HepG2 (cell line): Measurements from ENCODE around the gene ZDHHC18. TPM values are rescaled to one million over a fixed set of nuclear protein-coding genes. Genes with fewer than 3 reads are reported as not detected.

Source experiments
- BCL6 ChIP-seq: IDR thresholded peaks from 2 replicates; pipeline ENCODE4 v1.6.1; 2016; ENCODE audit warnings: missing genetic modification reagents, missing compliant biosample characterization
- DMAP1 ChIP-seq: IDR thresholded peaks from 2 replicates; pipeline ENCODE4 v1.6.1; 2016
- GABPA ChIP-seq, 2 experiments: IDR thresholded peaks; 2 replicates each; pipeline ENCODE4 v1.6.1; 2011 to 2016; ENCODE audit warnings: low read depth in 2 of 2, low read length in 1 of 2, missing biosample characterization in 1 of 2, missing genetic modification characterization in 1 of 2
- GABPB1 ChIP-seq: IDR thresholded peaks from 2 replicates; pipeline ENCODE4 v1.6.1; 2016; ENCODE audit warnings: mild to moderate bottlenecking, missing genetic modification reagents, moderate library complexity, missing compliant biosample characterization
- MIXL1 ChIP-seq: IDR thresholded peaks from 2 replicates; pipeline ENCODE4 v1.6.1; 2016
- ZNF343 ChIP-seq: sonication (generic); formaldehyde crosslinking; IDR thresholded peaks from 2 replicates; pipeline ENCODE4 v1.4.0; 2020; ENCODE audit warnings: mild to moderate bottlenecking, missing genetic modification reagents
- ZNF704 ChIP-seq: sonication (generic); formaldehyde crosslinking; IDR thresholded peaks from 2 replicates; pipeline ENCODE4 v1.8.1; 2023; ENCODE audit warnings: mild to moderate bottlenecking, inconsistent platforms, moderate library complexity, missing genetic modification reagents, borderline replicate concordance
- polyA plus RNA-seq, 8 experiments: library from polyadenylated mRNA; depleted of rRNA in 3 of 8; stranded (reverse) in 7 of 8; unstranded in 1 of 8; fragments of >200 nt; fragmentation: Illumina TruSeq in 4 of 8; extraction: Trizol in 4 of 8; gene quantifications; 2 replicates each; pipeline versions ENCODE4 v1.2.1 to v1.2.3, GENCODE V29; 2011 to 2016; ENCODE audit warnings: low read depth in 4 of 8, missing spikeins in 1 of 8, mixed read lengths in 1 of 8; ENCODE audit not compliant: insufficient read depth in 1 of 8
- total RNA-seq, 5 experiments: library from RNA; depleted of rRNA; stranded (reverse); fragments of >200 nt; fragmentation: Illumina TruSeq; extraction: Trizol; gene quantifications; 2 replicates each; pipeline ENCODE4 v1.2.3, GENCODE V29; 2016; ENCODE audit warnings: low read depth in 1 of 5
- TF ChIP-seq, protein P1 (sequence below): sonication (generic); formaldehyde crosslinking; IDR thresholded peaks from 2 replicates; pipeline ENCODE4 v1.4.0; 2020; ENCODE audit warnings: missing genetic modification reagents

ZDHHC18 gene
- total and polyA plus RNA-seq, 2 of the 13 experiments (the other 11 are each of a cell fraction or from before 2014, with no cell fraction given) = 13.2 to 35.3 TPM

GRCh38 chr1:26838474-26839338 lies 12.2 kb downstream of the ZDHHC18 start (continued):
- TF ChIP-seq, protein P1, sequence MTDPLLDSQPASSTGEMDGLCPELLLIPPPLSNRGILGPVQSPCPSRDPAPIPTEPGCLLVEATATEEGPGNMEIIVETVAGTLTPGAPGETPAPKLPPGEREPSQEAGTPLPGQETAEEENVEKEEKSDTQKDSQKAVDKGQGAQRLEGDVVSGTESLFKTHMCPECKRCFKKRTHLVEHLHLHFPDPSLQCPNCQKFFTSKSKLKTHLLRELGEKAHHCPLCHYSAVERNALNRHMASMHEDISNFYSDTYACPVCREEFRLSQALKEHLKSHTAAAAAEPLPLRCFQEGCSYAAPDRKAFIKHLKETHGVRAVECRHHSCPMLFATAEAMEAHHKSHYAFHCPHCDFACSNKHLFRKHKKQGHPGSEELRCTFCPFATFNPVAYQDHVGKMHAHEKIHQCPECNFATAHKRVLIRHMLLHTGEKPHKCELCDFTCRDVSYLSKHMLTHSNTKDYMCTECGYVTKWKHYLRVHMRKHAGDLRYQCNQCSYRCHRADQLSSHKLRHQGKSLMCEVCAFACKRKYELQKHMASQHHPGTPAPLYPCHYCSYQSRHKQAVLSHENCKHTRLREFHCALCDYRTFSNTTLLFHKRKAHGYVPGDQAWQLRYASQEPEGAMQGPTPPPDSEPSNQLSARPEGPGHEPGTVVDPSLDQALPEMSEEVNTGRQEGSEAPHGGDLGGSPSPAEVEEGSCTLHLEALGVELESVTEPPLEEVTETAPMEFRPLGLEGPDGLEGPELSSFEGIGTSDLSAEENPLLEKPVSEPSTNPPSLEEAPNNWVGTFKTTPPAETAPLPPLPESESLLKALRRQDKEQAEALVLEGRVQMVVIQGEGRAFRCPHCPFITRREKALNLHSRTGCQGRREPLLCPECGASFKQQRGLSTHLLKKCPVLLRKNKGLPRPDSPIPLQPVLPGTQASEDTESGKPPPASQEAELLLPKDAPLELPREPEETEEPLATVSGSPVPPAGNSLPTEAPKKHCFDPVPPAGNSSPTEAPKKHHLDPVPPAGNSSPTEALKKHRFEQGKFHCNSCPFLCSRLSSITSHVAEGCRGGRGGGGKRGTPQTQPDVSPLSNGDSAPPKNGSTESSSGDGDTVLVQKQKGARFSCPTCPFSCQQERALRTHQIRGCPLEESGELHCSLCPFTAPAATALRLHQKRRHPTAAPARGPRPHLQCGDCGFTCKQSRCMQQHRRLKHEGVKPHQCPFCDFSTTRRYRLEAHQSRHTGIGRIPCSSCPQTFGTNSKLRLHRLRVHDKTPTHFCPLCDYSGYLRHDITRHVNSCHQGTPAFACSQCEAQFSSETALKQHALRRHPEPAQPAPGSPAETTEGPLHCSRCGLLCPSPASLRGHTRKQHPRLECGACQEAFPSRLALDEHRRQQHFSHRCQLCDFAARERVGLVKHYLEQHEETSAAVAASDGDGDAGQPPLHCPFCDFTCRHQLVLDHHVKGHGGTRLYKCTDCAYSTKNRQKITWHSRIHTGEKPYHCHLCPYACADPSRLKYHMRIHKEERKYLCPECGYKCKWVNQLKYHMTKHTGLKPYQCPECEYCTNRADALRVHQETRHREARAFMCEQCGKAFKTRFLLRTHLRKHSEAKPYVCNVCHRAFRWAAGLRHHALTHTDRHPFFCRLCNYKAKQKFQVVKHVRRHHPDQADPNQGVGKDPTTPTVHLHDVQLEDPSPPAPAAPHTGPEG (CRISPR knock-in tag) = peak; percentile 29; the same call in 1 of the 2 replicates
- no peak for TF ChIP-seq ZNF704 (CRISPR knock-in tag)
- TF ChIP-seq DMAP1 (CRISPR knock-in tag) = peak; percentile 47; the same call in 1 of the 2 replicates
- TF ChIP-seq GABPB1 (CRISPR knock-in tag) = peak; percentile 61
- TF ChIP-seq ZNF343 (CRISPR knock-in tag) = no peak
- no peak for TF ChIP-seq GABPA (IDR thresholded peaks at IDR 0.05; ENCODE audit: low read depth, low read length)
- TF ChIP-seq GABPA (CRISPR knock-in tag; IDR thresholded peaks at IDR 0.05; ENCODE audit: low read depth) = no peak
- peak; percentile 65 for TF ChIP-seq BCL6 (CRISPR knock-in tag)
- peak; percentile 78; the same call in 1 of the 2 replicates for TF ChIP-seq MIXL1 (CRISPR knock-in tag)
